ENCODE results near the gene LTO1.
"Not testable (repeated sequence)": the region's sequence is repeated elsewhere in the genome, so short reads cannot be mapped to it uniquely, and the experiment has no call there.

The LTO1 gene

GRCh38 chr11:69694781-69695180, 19.6 kb upstream of the LTO1 start:
- DNase-seq, result no peak
- no peak overlapping the region for H3K27ac ChIP-seq
- H3K4me3 ChIP-seq (ENCODE audit: low read depth, low read length), result no peak overlapping the region
- in situ Hi-C loops (cut with HindIII; ENCODE audit: low pct_ligation_motif_present, low sequenced_read_pairs), result no loop called here
- TF ChIP-seq CTCF (IDR thresholded peaks at IDR 0.05; ENCODE audit: low read depth, low read length, missing control alignments), result no peak
- no peaks in the 10 kb centered on the region for H3K36me3 ChIP-seq (replicated peaks)
- peaks cover 4% of the 10 kb centered on the region for H3K27me3 ChIP-seq (replicated peaks)

GRCh38 chr11:69692422-69692821, 17.3 kb upstream of the LTO1 start:
- Histone ChIP-seq H3K4me3 (ENCODE audit: low read depth, low read length) (no peak overlapping the region), H3K36me3 (replicated peaks) (no peaks in the 10 kb centered on the region), H3K27ac (no peak overlapping the region), H3K27me3 (replicated peaks) (peaks cover 4% of the 10 kb centered on the region)
- no peak for DNase-seq
- no peak for TF ChIP-seq CTCF (IDR thresholded peaks at IDR 0.05; ENCODE audit: low read depth, low read length, missing control alignments)
- in situ Hi-C loops (cut with HindIII; ENCODE audit: low pct_ligation_motif_present, low sequenced_read_pairs), result no loop called here

- no peak for DNase-seq
- peaks cover 4% of the 10 kb centered on the region for H3K27me3 ChIP-seq (replicated peaks)
- no peak overlapping the region for H3K4me3 ChIP-seq (ENCODE audit: low read depth, low read length)
- no peak overlapping the region for H3K27ac ChIP-seq
- H3K36me3 ChIP-seq (replicated peaks), result no peaks in the 10 kb centered on the region
- TF ChIP-seq CTCF (IDR thresholded peaks at IDR 0.05; ENCODE audit: low read depth, low read length, missing control alignments), result no peak
- in situ Hi-C loops (cut with HindIII; ENCODE audit: low pct_ligation_motif_present, low sequenced_read_pairs), result no loop called here
Observed at GRCh38 chr11:69691463-69691862, 16.3 kb upstream of the LTO1 start.

- no peaks in the 10 kb centered on the region for H3K36me3 ChIP-seq (replicated peaks)
- TF ChIP-seq CTCF (IDR thresholded peaks at IDR 0.05; ENCODE audit: low read depth, low read length, missing control alignments), result no peak
- H3K4me3 ChIP-seq (ENCODE audit: low read depth, low read length), result no peak overlapping the region
- peaks cover 2% of the 10 kb centered on the region for H3K27me3 ChIP-seq (replicated peaks)
- H3K27ac ChIP-seq, result no peak overlapping the region
- in situ Hi-C loops (cut with HindIII; ENCODE audit: low pct_ligation_motif_present, low sequenced_read_pairs), result no loop called here
- DNase-seq, result no peak
Observed at GRCh38 chr11:69689484-69690319, 14.5 kb upstream of the LTO1 start.

GRCh38 chr11:69687969-69688771, 13.0 kb upstream of the LTO1 start:
- H3K27me3 ChIP-seq (replicated peaks); H3K4me3 ChIP-seq (ENCODE audit: low read depth, low read length); H3K27ac ChIP-seq; in situ Hi-C loops (cut with HindIII; ENCODE audit: low pct_ligation_motif_present, low sequenced_read_pairs); H3K36me3 ChIP-seq (replicated peaks); DNase-seq: not testable (repeated sequence)

GRCh38 chr11:69686856-69687255, 11.7 kb upstream of the LTO1 start:
- in situ Hi-C loops (cut with HindIII; ENCODE audit: low pct_ligation_motif_present, low sequenced_read_pairs), result no loop called here
- no peak for DNase-seq
- no peak overlapping the region for H3K4me3 ChIP-seq (ENCODE audit: low read depth, low read length)
- no peaks in the 10 kb centered on the region for H3K36me3 ChIP-seq (replicated peaks)
- no peaks in the 10 kb centered on the region for H3K27me3 ChIP-seq (replicated peaks)
- no peak for TF ChIP-seq CTCF (IDR thresholded peaks at IDR 0.05; ENCODE audit: low read depth, low read length, missing control alignments)
- no peak overlapping the region for H3K27ac ChIP-seq

Measured in brain microvascular endothelial cell (primary cell).